Measurements from ENCODE around the gene ZP2. TPM values are rescaled to one million over a fixed set of nuclear protein-coding genes. Genes with fewer than 3 reads are reported as not detected.

Gene ZP2
- total RNA-seq, 1 experiment from 2014 or later: not detected

GRCh38 chr16:21242756-21243155 lies 31.4 kb upstream of the ZP2 start:
- Histone ChIP-seq H3K27ac (no peak overlapping the region), H4K20me1 (ENCODE audit: insufficient read depth) (no peaks in the 10 kb centered on the region), H3K4me2 (no peak overlapping the region), H3F3A (ENCODE audit: insufficient read depth, low read depth) (no peaks in the 10 kb centered on the region), H3K36me3 (ENCODE audit: low read depth) (no peaks in the 10 kb centered on the region), H3K9me2 (ENCODE audit: insufficient read depth) (no peaks in the 10 kb centered on the region), H2AFZ (no peak overlapping the region), H3K79me2 (ENCODE audit: low read depth) (no peaks in the 10 kb centered on the region), H3K9me3 (ENCODE audit: insufficient read depth, low read depth) (no peaks in the 10 kb centered on the region), H3K4me3 (no peak overlapping the region), H3K27me3 (ENCODE audit: insufficient read depth, low read depth) (peaks cover 39% of the 10 kb centered on the region), H3K4me1 (replicated peaks; ENCODE audit: insufficient read depth) (no peaks in the 10 kb centered on the region)
- POLR2A ChIA-PET (ENCODE audit: unreplicated experiment): no interaction called here
- TF ChIP-seq EZH2 (IDR thresholded peaks at IDR 0.05; ENCODE audit: low read depth): no peak
- TF ChIP-seq, protein P1, sequence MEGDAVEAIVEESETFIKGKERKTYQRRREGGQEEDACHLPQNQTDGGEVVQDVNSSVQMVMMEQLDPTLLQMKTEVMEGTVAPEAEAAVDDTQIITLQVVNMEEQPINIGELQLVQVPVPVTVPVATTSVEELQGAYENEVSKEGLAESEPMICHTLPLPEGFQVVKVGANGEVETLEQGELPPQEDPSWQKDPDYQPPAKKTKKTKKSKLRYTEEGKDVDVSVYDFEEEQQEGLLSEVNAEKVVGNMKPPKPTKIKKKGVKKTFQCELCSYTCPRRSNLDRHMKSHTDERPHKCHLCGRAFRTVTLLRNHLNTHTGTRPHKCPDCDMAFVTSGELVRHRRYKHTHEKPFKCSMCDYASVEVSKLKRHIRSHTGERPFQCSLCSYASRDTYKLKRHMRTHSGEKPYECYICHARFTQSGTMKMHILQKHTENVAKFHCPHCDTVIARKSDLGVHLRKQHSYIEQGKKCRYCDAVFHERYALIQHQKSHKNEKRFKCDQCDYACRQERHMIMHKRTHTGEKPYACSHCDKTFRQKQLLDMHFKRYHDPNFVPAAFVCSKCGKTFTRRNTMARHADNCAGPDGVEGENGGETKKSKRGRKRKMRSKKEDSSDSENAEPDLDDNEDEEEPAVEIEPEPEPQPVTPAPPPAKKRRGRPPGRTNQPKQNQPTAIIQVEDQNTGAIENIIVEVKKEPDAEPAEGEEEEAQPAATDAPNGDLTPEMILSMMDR (conservative IDR thresholded peaks at IDR 0.05): no peak
- BruUV-seq (replicated peaks): no TSS peak
- intact Hi-C loops (cut with micrococcal nuclease; ENCODE audit: unreplicated experiment): no loop called here
- CTCF ChIA-PET: no interaction called here
- DNase-seq: no peak

DNA sequence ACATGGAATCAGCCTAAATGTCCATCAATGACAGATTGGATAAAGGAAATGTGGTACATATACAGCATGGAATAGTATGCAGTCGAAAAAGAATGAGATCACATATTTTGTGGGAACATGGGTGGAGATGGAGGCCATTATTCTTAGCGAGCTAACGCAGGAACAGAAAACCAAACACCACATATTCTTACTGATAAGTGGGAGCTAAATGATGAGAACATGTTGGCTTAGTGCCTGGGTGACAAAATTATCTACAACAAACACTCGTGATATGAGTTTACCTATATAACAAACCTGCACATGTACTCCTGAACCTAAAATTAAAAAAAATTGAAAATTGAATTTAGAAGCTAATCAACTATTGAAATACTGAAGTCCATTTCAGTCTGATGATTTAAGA lies 28.3 kb upstream of the ZP2 start:
- H3K27me3 ChIP-seq (ENCODE audit: insufficient read depth, low read depth): peaks cover 57% of the 10 kb centered on the region
- no TSS peak for BruUV-seq (replicated peaks)
- no peaks in the 10 kb centered on the region for H3K79me2 ChIP-seq (ENCODE audit: low read depth)
- no peak overlapping the region for H3K4me2 ChIP-seq
- intact Hi-C loops (cut with micrococcal nuclease; ENCODE audit: unreplicated experiment): no loop called here
- no peaks in the 10 kb centered on the region for H3K4me1 ChIP-seq (replicated peaks; ENCODE audit: insufficient read depth)
- TF ChIP-seq EZH2 (IDR thresholded peaks at IDR 0.05; ENCODE audit: low read depth): no peak
- TF ChIP-seq, protein P1 (conservative IDR thresholded peaks at IDR 0.05): no peak
- no peaks in the 10 kb centered on the region for H3K9me2 ChIP-seq (ENCODE audit: insufficient read depth)
- ChIA-PET CTCF (no interaction called here), POLR2A (ENCODE audit: unreplicated experiment) (no interaction called here)
- no peak overlapping the region for H3K4me3 ChIP-seq
- H2AFZ ChIP-seq: no peak overlapping the region
- DNase-seq: no peak
- H3K36me3 ChIP-seq (ENCODE audit: low read depth): no peaks in the 10 kb centered on the region
- H3F3A ChIP-seq (ENCODE audit: insufficient read depth, low read depth): no peaks in the 10 kb centered on the region
- no peaks in the 10 kb centered on the region for H3K9me3 ChIP-seq (ENCODE audit: insufficient read depth, low read depth)
- no peaks in the 10 kb centered on the region; the same call in 1 of the 2 replicates for H4K20me1 ChIP-seq (ENCODE audit: insufficient read depth)
- no peak overlapping the region for H3K27ac ChIP-seq

DNA sequence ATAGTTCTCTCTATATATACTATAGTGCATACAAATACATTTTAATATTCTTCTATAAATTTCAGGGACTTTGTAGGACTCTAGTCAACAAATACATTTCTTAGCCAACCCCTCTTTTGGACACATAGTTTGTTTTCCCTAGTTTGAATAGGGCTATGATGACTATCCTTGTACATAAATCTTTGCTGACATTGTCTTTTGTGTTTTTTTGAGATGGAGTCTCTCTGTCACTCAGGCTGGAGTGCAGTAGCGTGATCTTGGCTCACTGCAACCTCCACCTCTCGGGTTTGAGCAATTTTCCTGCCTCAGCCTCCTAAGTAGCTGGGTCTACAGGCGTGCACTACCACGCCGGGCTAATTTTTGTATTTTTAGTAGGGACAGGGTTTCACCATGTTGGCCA lies 25.5 kb upstream of the ZP2 start:
- intact Hi-C loops (cut with micrococcal nuclease; ENCODE audit: unreplicated experiment): no loop called here
- no peak overlapping the region for H3K4me2 ChIP-seq
- BruUV-seq (replicated peaks): no TSS peak
- H3K27ac ChIP-seq: no peak overlapping the region
- H3K4me1 ChIP-seq (replicated peaks; ENCODE audit: insufficient read depth): no peaks in the 10 kb centered on the region
- ChIA-PET CTCF (no interaction called here), POLR2A (ENCODE audit: unreplicated experiment) (no interaction called here)
- H3K36me3 ChIP-seq (ENCODE audit: low read depth): no peaks in the 10 kb centered on the region
- TF ChIP-seq, protein P1 (conservative IDR thresholded peaks at IDR 0.05): no peak
- TF ChIP-seq EZH2 (IDR thresholded peaks at IDR 0.05; ENCODE audit: low read depth): no peak
- no peak overlapping the region for H2AFZ ChIP-seq
- H3K27me3 ChIP-seq (ENCODE audit: insufficient read depth, low read depth): peaks cover 70% of the 10 kb centered on the region
- H4K20me1 ChIP-seq (ENCODE audit: insufficient read depth): no peaks in the 10 kb centered on the region; the same call in 1 of the 2 replicates
- no peaks in the 10 kb centered on the region for H3F3A ChIP-seq (ENCODE audit: insufficient read depth, low read depth)
- no peaks in the 10 kb centered on the region for H3K79me2 ChIP-seq (ENCODE audit: low read depth)
- H3K9me2 ChIP-seq (ENCODE audit: insufficient read depth): no peaks in the 10 kb centered on the region
- no peak for DNase-seq
- H3K9me3 ChIP-seq (ENCODE audit: insufficient read depth, low read depth): no peaks in the 10 kb centered on the region
- no peak overlapping the region for H3K4me3 ChIP-seq
